OCI-LY1 (cell line): ENCODE data around the gene SPAG9.

Experiments
- H2AFZ ChIP-seq: fragments of 200-600 bp; sonication (generic), shearing (Covaris generic); 2 replicates; pipeline ENCODE4 v1.6.0; 2014; ENCODE audit warnings: antibody characterized with exemption, mild to moderate bottlenecking, low read length
- H3F3A ChIP-seq: fragments of 200-600 bp; sonication (generic), shearing (Covaris generic); 2 replicates; pipeline ENCODE4 v1.6.0; 2014; ENCODE audit warnings: mild to moderate bottlenecking, antibody characterized with exemption, low read length, moderate library complexity; ENCODE audit not compliant: insufficient read depth
- H3K27ac ChIP-seq: fragments of 200-600 bp; sonication (generic); 2 replicates; pipeline ENCODE4 v1.5.1; 2014; ENCODE audit warnings: low read length, mixed run types, mild to moderate bottlenecking, low read depth; ENCODE audit not compliant: poor library complexity, severe bottlenecking
- H3K27me3 ChIP-seq: fragments of 200-600 bp; sonication (generic); 2 replicates; pipeline ENCODE4 v1.6.0; 2014; ENCODE audit warnings: antibody characterized with exemption, mild to moderate bottlenecking, low read length, moderate library complexity; ENCODE audit not compliant: insufficient read depth
- H3K36me3 ChIP-seq: fragments of 200-600 bp; sonication (generic); 2 replicates; pipeline ENCODE4 v1.6.1; 2014; ENCODE audit warnings: mild to moderate bottlenecking, antibody characterized with exemption, low read length, moderate library complexity, mixed read lengths; ENCODE audit not compliant: insufficient read depth
- H3K4me1 ChIP-seq: fragments of 200-600 bp; sonication (generic); 2 replicates; pipeline ENCODE4 v1.5.1; 2014; ENCODE audit warnings: mild to moderate bottlenecking, low read length, moderate library complexity; ENCODE audit not compliant: insufficient read depth, severe bottlenecking
- H3K4me2 ChIP-seq: fragments of 200-600 bp; sonication (generic), shearing (Covaris generic); 2 replicates; pipeline ENCODE4 v1.6.1; 2014; ENCODE audit warnings: low read length
- H3K4me3 ChIP-seq: fragments of 200-600 bp; sonication (generic); 2 replicates; pipeline ENCODE4 v1.5.1; 2014; ENCODE audit warnings: low read length, low read depth, mild to moderate bottlenecking, mixed read lengths; ENCODE audit not compliant: poor library complexity, severe bottlenecking
- H3K79me2 ChIP-seq: fragments of 200-600 bp; shearing (Covaris generic); 2 replicates; pipeline ENCODE4 v1.6.1; 2016; ENCODE audit warnings: mixed run types, low read length, mixed read lengths; ENCODE audit not compliant: insufficient read depth
- H3K9ac ChIP-seq: fragments of 200-600 bp; sonication (generic), shearing (Covaris generic); 2 replicates; pipeline ENCODE4 v1.6.1; 2014; ENCODE audit warnings: mild to moderate bottlenecking, low read length, mixed read lengths
- H3K9me2 ChIP-seq: fragments of 200-600 bp; sonication (generic), shearing (Covaris generic); 2 replicates; pipeline ENCODE4 v1.6.1; 2014; ENCODE audit warnings: low read depth, mild to moderate bottlenecking, low read length, mixed read lengths
- H3K9me3 ChIP-seq: fragments of 200-600 bp; shearing (Covaris generic); 2 replicates; pipeline ENCODE4 v1.6.1; 2014; ENCODE audit warnings: low read length, mixed read lengths
- H4K20me1 ChIP-seq: fragments of 200-600 bp; sonication (generic), shearing (Covaris generic); 2 replicates; pipeline ENCODE4 v1.6.0; 2016; ENCODE audit warnings: mild to moderate bottlenecking, low read length; ENCODE audit not compliant: insufficient read depth
- EZH2 ChIP-seq: fragments of 200-600 bp; sonication (generic), shearing (Covaris generic); IDR thresholded peaks from 2 replicates; pipeline ENCODE4 v1.8.0; 2017; ENCODE audit warnings: borderline replicate concordance, mixed run types, mild to moderate bottlenecking, antibody characterized with exemption, low read length, moderate library complexity, mixed read lengths
- TF ChIP-seq, protein P1 (sequence below): fragments of 200-600 bp; sonication (generic), shearing (Covaris generic); IDR thresholded peaks from 2 replicates; pipeline ENCODE4 v1.5.1; 2017; ENCODE audit warnings: mild to moderate bottlenecking, antibody characterized with exemption, low read length, moderate library complexity, mixed read lengths

SPAG9 gene

GRCh38 chr17:51006601-51007000 lies 114.1 kb downstream of the SPAG9 start:
- no peak overlapping the region for H2AFZ ChIP-seq
- H3K4me3 ChIP-seq, result no peak overlapping the region
- no peaks in the 10 kb centered on the region for H4K20me1 ChIP-seq
- H3F3A ChIP-seq, result no peaks in the 10 kb centered on the region
- TF ChIP-seq, protein P1, sequence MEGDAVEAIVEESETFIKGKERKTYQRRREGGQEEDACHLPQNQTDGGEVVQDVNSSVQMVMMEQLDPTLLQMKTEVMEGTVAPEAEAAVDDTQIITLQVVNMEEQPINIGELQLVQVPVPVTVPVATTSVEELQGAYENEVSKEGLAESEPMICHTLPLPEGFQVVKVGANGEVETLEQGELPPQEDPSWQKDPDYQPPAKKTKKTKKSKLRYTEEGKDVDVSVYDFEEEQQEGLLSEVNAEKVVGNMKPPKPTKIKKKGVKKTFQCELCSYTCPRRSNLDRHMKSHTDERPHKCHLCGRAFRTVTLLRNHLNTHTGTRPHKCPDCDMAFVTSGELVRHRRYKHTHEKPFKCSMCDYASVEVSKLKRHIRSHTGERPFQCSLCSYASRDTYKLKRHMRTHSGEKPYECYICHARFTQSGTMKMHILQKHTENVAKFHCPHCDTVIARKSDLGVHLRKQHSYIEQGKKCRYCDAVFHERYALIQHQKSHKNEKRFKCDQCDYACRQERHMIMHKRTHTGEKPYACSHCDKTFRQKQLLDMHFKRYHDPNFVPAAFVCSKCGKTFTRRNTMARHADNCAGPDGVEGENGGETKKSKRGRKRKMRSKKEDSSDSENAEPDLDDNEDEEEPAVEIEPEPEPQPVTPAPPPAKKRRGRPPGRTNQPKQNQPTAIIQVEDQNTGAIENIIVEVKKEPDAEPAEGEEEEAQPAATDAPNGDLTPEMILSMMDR, result no peak
- TF ChIP-seq EZH2, result no peak
- H3K4me1 ChIP-seq, result no peaks in the 10 kb centered on the region
- H3K27ac ChIP-seq, result no peak overlapping the region
- no peak overlapping the region for H3K4me2 ChIP-seq
- peaks cover 57% of the 10 kb centered on the region; the same call in 1 of the 2 replicates for H3K36me3 ChIP-seq
- H3K9ac ChIP-seq, result no peak overlapping the region
- no peaks in the 10 kb centered on the region for H3K9me2 ChIP-seq
- H3K9me3 ChIP-seq, result no peaks in the 10 kb centered on the region
- no peaks in the 10 kb centered on the region for H3K79me2 ChIP-seq
- no peaks in the 10 kb centered on the region for H3K27me3 ChIP-seq

DNA sequence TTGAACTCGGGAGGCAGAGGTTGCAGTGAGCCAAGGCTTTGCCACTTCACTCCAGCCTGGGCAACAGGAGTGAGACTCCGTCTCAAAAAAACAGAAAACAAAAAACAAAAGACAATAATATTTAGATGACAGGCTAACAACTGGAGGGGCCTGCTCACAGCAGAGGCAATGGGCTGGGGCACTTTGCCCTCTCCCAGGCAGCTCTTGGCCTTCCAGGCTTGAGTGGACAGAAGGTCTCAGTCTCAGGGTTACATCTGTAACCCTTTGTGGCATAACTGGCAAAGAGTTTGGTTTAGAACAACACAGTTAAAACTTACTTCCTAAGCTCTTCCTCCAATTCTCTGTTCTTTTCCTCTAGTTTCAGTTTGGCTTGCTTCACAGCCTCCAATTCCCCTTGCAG lies 114.9 kb downstream of the SPAG9 start:
- Histone ChIP-seq H3K27me3 (no peaks in the 10 kb centered on the region), H3K79me2 (no peaks in the 10 kb centered on the region), H3K4me2 (no peak overlapping the region), H3K4me1 (no peaks in the 10 kb centered on the region), H3K9ac (no peak overlapping the region), H3K9me2 (no peaks in the 10 kb centered on the region), H3K27ac (no peak overlapping the region), H2AFZ (no peak overlapping the region), H3F3A (no peaks in the 10 kb centered on the region), H3K36me3 (peaks cover 65% of the 10 kb centered on the region; the same call in 1 of the 2 replicates), H3K9me3 (no peaks in the 10 kb centered on the region), H3K4me3 (no peak overlapping the region), H4K20me1 (no peaks in the 10 kb centered on the region)
- TF ChIP-seq, protein P1, result no peak
- no peak for TF ChIP-seq EZH2

DNA sequence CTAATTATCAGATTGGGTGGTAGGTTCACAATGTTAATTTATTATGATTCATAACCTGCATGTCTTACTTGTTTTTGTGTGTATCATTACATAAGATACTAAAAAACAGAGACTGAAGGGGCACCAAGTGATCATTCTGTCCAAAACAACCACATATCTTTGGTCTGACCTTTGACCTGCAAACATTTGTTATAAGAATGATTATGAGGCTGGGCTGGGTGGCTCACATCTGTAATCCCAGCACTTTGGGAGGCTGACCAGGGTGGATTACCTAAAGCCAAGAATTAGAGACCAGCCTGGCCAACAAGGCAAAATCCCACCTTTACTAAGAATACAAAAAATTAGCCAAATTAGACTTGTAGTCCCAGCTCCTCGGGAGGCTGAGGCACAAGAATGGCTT lies 116.4 kb downstream of the SPAG9 start:
- Histone ChIP-seq H3K4me3 (no peak overlapping the region), H3K4me1 (no peaks in the 10 kb centered on the region), H3K4me2 (no peak overlapping the region), H3K79me2 (no peaks in the 10 kb centered on the region), H3F3A (no peaks in the 10 kb centered on the region), H3K9me2 (no peaks in the 10 kb centered on the region), H2AFZ (no peak overlapping the region), H3K9me3 (no peaks in the 10 kb centered on the region), H3K27me3 (no peaks in the 10 kb centered on the region), H3K9ac (no peak overlapping the region), H4K20me1 (no peaks in the 10 kb centered on the region), H3K27ac (no peak overlapping the region), H3K36me3 (peaks cover 74% of the 10 kb centered on the region)
- TF ChIP-seq, protein P1, result no peak
- no peak for TF ChIP-seq EZH2
